Omental fat pad (tissue), 4 donors: ENCODE measurements around the gene KIF5A. TPM values are rescaled to one million over a fixed set of nuclear protein-coding genes. Genes with fewer than 3 reads are reported as not detected.

ENCODE experiments used
- ATAC-seq: fragments of 150-250 bp; one replicate; pipeline ENCODE4 v1.9.1; 2016; ENCODE audit warnings: mild to moderate bottlenecking, moderate library complexity; ENCODE audit not compliant: low FRiP score
- DNase-seq: peaks from one replicate; pipeline ENCODE4 v3.0.0-alpha.2; 2019; ENCODE audit warnings: low spot score
- total RNA-seq, 4 donors: library from RNA; depleted of rRNA; stranded (reverse); fragments of >200 nt; gene quantifications; one replicate each; pipeline ENCODE4 v1.1.0, GENCODE V29; 2016
- TF ChIP-seq, protein P1 (sequence below), 3 donors: fragments of 450-650 bp; IDR thresholded peaks; one replicate each; pipeline ENCODE4 v1.5.1; 2016 to 2017; ENCODE audit warnings: antibody characterized with exemption in 3 of 3, mild to moderate bottlenecking in 3 of 3, moderate library complexity in 2 of 3

KIF5A gene
- total RNA-seq, 4 donors from 2014 or later, result 0.09 to 0.13 TPM; not detected in 2

DNA sequence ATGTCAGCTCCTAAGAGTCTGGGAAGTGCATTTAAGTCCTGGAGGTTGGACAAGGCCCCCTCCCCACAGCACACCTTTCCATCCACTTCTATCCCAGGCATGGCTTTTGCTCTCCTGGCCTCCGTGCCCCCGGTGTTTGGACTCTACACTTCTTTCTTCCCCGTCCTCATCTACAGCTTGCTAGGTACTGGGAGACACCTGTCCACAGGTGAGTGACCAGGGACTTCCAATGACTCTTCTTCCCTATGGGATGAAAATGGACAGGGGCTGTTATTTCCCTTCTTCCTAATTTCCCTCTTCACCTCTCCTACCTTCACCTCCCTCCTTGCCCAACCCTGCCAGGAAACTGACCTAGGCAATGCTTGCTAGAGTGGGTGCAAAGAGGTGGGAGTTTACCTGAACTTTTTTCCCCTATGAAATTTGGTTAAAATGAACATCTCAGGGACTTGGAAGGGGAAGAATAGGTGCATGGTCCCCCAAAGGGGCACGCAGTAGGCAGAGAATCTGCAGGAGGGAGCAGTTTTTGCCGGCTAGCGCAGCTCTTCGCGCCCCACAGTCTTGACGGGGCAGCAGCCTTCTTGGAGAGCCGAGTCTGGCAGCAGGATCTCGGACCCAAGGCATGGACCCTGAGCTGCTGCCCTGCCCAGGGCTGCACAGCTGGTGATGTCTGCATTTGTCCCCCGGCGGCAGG, 70.5 kb downstream of the KIF5A start:
- no peak for DNase-seq
- TF ChIP-seq, protein P1, sequence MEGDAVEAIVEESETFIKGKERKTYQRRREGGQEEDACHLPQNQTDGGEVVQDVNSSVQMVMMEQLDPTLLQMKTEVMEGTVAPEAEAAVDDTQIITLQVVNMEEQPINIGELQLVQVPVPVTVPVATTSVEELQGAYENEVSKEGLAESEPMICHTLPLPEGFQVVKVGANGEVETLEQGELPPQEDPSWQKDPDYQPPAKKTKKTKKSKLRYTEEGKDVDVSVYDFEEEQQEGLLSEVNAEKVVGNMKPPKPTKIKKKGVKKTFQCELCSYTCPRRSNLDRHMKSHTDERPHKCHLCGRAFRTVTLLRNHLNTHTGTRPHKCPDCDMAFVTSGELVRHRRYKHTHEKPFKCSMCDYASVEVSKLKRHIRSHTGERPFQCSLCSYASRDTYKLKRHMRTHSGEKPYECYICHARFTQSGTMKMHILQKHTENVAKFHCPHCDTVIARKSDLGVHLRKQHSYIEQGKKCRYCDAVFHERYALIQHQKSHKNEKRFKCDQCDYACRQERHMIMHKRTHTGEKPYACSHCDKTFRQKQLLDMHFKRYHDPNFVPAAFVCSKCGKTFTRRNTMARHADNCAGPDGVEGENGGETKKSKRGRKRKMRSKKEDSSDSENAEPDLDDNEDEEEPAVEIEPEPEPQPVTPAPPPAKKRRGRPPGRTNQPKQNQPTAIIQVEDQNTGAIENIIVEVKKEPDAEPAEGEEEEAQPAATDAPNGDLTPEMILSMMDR (IDR thresholded peaks at IDR 0.05), result no peak

DNA sequence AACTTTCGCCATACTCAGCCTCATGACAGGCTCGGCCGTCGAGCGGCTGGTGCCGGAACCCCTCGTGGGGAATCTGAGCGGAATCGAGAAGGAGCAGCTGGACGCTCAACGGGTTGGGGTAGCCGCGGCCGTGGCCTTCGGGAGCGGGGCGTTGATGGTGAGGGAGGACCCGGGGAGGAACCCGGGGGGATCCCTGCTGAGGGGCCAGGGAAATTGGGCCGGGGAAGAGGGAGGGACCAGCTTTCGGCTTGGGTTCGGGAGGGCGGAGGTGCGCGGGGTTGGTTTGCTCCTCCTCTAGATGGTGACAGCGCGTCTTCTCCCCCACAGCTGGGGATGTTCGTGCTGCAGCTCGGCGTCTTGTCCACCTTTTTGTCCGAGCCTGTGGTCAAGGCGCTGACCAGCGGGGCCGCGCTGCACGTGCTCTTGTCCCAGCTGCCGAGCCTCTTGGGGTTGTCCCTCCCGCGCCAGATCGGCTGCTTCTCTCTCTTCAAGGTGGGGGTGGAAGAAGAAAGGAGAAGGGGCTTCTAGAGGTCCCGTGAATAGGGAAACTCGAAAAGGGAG, 71.2 kb downstream of the KIF5A start:
- ATAC-seq, result no peak
- no peak for DNase-seq
- TF ChIP-seq, protein P1 (IDR thresholded peaks at IDR 0.05), result no peak

More for the DNA sequence above, 70.5 kb downstream of the KIF5A start:
- ATAC-seq, result no peak

DNA sequence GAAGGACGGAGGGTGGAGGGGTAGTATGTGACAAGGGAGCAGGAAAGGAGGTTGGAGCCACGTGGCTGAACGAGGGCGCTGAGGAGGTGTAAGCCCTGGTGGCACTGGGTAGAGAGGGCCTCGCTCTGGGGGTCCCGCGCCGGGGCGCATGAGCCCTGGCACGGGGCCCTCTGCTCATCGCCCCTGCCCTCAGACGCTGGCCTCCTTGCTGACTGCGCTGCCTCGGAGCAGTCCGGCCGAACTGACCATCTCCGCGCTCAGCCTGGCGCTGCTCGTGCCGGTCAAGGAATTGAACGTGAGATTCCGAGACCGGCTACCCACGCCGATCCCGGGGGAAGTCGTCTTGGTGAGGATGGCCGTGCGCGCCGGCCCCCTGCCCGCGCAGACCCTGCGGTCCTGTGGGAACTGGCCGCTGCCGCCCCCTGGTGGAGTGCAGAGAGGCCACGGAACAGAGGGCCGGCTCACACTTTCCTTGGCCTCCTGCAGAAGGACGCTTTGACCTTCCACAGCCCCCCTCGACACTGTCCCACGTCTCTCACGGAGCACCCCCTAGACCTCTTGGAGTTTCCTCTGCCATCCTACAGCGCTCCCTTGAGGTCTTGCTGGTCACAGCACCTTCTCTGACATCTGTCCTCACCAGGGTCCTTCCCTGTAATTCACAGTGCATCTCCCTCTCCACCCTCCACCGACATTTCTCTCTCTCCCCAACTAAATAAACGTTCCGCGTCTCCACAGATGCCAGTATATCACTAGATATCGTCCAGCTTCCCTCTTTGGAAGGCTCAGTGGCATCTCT, 71.9 kb downstream of the KIF5A start:
- TF ChIP-seq, protein P1 (IDR thresholded peaks at IDR 0.05), result peak in 1 of 3 donors; percentile 46
- ATAC-seq (peak; percentile 53), DNase-seq (peak; percentile 75)

DNA sequence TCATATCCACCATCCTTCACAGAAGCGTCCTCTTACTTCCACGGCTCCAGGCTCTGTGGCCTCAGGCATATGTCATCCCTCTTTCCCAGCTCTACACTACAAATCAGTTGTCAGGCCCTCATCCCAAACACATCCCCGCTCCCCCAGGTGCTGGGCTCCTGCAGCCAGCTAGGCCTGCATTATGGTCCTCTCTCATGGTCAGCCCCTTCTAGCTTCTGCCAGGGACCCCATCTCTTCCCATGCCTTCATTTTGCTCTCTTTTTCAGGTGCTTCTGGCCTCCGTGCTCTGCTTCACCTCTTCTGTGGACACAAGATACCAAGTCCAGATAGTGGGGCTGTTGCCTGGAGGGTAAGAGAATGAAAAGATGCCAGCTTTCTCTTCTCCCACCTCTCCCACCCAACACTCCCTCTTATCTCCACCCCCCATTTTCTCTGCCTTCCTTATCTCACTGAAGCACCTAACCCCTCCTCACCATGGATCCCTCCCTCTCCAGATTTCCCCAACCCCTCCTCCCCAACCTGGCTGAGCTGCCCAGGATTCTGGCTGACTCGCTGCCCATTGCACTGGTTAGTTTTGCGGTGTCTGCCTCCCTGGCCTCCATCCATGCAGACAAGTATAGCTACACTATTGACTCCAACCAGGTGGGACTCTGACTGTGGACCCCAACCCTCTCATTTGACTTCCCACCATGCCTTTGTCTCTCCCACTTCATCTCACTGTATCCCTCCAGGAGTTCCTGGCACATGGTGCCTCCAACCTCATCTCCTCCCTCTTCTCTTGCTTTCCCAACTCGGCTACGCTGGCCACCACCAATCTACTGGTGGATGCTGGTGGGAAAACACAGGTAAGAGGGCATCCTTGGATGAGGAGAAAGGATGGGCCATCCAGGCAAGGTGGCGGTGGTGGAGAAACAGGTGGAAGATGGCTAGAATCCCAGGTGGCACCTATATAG, 72.7 kb downstream of the KIF5A start:
- ATAC-seq (no peak), DNase-seq (no peak)
- TF ChIP-seq, protein P1 (IDR thresholded peaks at IDR 0.05), result no peak

DNA sequence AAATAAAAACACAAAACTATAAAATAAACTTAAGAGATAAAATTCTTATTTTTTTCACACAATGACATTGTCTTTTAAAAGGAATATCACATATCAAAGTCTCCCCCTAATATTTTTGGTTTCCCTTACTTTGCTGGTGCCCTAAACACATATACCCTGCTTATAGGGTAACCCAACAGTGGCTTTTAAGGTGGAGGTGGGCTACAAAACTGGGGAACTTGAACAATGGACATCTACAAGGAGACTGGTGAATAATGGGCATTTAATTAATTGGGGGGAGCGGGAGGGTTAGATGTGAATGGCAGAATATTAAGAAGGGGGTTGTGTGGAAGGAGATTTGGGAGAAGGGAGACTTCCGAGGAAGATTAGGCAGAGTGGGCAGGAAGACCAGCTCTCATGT, 73.5 kb downstream of the KIF5A start:
- DNase-seq, result no peak
- TF ChIP-seq, protein P1 (IDR thresholded peaks at IDR 0.05), result no peak
- no peak for ATAC-seq

DNA sequence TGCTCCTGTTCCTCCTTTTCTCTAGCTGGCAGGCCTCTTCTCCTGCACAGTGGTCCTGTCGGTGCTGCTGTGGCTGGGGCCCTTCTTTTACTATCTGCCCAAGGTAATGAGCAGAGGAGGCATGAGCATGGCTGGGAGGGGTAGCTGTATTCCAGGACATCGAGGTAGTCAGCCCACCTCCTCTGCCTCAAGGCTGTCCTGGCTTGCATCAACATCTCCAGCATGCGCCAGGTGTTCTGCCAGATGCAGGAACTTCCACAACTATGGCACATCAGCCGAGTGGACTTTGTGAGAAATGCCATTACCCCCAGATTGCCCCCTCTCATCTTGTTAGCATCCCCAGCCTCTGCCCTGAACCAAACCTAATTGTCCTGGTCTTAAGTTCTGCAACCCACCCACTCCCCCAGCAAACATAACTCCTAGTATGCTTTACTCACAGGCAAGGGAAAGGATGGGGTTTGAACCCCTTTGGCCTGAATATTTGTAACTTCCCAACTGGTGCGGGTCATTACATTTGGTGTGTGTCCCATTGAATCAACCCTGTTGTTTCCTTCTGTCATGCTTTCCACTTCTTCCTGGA, 74.1 kb downstream of the KIF5A start:
- ATAC-seq (no peak), DNase-seq (no peak)
- TF ChIP-seq, protein P1 (IDR thresholded peaks at IDR 0.05), result no peak
